NCI-H2107 (cell line): ENCODE data around the gene MORN1.

Source experiments
- DNase-seq: peaks from one replicate; lab custom pipeline; 2025; lab: John Stamatoyannopoulos, UW

MORN1 gene

DNA sequence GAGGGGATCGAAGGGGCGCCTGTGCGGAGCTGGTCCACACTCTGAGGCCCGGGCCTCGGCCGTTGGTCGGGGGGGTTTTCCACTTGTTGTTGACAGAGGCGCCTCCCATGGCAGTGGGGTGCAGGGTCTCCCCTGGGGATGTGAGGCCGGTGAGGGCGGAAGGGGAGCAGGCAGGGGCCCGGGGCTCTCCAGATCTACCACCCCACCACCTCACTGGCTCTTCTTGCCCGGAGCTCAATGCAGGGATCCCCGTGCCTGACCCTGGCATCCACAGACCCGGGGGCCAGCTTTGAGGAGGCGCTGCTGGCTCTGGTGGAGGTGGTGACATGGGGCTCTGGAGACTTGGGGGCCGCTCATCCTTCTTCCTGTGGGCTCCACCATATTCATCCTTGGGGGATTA lies 28.1 kb upstream of the MORN1 start:
- no peak for DNase-seq

DNA sequence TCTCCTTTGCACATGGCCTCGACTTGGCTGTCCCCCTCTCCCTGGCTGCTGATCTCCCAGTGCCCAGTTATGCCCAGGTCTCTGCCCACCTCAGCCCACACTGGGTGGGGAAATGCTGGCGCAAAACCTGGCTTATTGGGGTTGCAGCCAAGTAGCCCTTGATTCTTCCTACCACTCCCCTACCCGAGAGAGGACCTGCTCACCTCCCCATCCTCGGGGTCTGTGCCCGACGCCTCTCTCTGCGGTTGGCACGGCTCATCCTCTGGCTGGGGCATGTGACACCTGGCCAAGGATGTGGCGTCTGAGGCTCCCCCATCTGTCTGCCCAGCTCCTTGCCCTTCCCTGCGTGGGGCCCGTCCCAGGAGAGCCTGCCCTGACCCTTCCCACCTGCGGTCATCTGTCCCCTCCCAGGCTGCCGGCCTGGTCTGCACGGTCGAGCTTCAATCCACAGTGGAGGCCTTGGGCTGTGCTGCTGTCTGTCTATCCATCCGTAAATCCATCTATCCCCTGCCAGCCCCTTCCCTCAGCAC lies 27.5 kb upstream of the MORN1 start:
- no peak for DNase-seq

DNA sequence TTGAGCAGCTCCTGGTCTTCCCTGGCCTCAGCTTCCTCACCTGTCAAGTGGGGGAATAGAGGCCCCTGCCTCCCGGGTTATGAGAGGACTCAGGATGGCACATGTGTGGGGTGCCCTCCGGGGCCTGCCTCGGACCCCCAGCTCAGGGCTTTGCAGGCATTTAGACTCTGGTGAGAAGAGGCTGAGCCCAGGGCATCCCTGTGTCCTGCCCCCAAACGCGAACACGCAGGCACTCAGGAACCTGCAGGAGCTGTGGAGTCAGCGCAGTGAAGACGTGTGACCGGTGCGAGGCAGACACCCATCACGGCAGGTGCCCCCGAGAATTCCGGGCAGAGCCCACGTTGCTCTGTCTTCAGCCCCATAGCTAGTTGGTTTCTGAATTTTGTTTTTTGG lies 26.5 kb upstream of the MORN1 start:
- no peak for DNase-seq

DNA sequence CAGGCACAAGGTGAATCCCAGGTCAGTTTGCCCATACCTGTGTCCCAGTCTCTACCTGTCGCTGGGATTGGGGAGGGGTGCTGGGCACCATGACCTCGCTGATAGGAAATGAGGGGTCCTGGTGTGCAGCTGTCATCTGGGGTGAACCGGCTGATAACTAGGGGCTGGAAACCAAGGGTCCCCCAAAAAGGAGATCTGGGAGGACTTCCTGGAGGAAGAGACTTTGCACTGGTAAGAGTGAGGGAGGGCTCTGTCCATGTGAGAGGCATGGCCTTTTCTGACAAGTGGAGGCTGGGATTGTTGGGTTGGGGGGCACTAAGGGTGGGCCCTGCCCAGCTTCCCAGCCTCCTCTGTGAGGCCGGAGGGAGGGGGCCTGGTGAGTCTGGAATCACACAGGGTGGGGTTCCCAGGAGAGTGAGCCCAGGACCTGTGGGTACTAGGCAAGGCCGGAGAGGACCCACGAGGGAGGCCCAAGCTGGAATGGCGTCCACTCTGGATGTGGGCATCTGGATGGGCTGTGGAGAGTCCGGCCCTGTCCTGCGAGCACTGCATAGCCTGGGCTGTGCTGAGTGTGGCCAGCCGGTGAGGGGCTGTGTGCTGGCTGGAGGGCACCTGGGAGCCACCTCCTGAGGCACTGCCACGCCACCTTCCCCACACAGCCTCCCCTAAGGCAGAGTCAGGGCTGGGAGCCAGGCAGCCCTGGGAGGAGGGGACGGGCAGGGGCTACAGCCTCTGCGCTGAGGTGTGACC lies 25.9 kb upstream of the MORN1 start:
- no peak for DNase-seq

DNA sequence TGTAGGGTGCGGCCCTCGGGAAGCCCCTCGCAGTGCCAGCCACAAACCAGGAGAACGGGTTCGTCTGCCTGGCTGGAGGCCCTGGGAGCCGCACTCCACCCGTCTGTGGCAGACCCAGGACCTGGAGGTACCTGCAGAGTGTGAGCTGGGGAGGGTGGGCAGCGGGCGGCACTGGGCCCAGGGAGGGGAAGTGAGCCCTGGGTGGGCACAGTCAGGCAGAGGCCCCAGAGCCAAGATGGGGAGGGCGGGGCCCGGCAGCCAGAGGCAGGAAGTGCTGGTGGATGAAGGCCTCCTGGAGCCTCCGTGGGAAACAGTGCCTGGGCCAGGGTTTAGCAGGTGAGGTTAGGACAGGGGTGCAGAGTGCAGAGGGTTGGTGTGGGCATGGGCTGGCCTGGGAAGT lies 25.0 kb upstream of the MORN1 start:
- DNase-seq = no peak

DNA sequence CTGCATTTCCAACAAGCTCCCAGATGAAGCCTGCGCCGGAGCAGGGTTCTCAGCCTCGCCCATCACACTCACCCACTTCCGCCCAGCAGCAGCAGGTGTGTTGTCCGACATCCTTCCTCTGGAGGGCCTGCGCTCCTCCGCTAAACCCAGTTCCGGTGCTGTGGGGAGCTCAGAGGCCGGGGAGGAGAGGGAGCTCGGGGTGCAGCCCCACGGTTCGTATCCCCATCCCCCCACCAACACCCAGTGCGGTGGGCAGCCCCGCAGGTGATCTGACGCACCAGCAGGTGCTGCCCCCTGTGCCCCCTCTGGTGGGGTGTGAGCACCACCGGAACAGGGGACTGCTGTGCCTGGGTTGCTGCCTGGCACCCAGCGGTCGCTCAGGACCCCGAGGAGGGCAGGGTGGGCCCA lies 24.5 kb upstream of the MORN1 start:
- no peak for DNase-seq

DNA sequence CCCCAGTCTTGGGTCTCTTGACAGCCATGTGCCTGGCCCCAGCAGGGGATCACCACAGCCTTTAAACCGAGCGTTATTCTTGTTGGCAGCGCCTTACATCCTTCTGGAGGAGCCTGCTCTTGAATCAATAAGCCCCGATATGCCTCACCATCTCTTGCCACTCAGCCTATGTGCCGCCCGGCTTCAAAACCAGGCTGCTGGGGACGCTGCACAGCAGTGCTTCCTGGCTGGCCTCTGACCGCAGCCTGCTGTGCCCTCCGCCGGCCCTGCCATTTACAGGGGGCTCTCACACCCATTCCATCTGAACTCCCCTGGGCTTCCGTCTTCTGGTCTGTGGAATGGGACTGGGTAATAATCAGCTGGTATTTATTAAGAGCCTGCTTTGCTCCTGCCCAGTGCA lies 24.0 kb upstream of the MORN1 start:
- DNase-seq = no peak

DNA sequence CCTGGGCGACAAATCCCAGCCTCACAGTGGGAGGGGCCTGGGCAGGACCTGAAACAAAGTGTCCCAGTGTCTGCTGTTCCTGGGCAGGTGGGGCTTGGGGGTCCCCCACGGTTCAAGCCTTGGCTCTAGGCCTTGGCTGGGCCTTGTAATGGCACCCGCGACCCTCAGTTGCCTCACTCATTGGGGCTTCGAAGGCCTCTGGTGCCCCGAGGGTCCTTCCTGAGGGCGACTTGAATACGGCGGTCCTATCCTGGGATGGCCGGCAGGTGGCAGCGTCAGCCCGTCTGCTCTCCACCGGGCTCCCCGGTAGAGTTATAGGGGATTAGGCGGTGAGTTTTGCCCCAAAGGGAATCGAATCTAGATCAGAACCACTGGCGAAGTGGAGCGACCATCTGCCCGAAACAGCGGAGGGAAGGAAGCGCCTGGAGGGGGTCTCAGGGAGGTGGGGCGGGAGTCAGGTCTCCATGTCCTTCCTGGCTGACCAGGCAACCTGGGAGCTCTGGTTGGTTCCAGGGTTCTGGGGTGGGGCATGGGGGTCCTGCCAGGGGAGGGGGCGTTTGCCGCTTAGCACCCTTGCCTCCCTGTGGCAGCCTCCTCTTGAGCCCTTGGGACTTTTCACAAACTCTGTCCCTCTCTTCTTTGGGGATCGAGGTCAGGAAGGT lies 23.1 kb upstream of the MORN1 start:
- no peak for DNase-seq

DNA sequence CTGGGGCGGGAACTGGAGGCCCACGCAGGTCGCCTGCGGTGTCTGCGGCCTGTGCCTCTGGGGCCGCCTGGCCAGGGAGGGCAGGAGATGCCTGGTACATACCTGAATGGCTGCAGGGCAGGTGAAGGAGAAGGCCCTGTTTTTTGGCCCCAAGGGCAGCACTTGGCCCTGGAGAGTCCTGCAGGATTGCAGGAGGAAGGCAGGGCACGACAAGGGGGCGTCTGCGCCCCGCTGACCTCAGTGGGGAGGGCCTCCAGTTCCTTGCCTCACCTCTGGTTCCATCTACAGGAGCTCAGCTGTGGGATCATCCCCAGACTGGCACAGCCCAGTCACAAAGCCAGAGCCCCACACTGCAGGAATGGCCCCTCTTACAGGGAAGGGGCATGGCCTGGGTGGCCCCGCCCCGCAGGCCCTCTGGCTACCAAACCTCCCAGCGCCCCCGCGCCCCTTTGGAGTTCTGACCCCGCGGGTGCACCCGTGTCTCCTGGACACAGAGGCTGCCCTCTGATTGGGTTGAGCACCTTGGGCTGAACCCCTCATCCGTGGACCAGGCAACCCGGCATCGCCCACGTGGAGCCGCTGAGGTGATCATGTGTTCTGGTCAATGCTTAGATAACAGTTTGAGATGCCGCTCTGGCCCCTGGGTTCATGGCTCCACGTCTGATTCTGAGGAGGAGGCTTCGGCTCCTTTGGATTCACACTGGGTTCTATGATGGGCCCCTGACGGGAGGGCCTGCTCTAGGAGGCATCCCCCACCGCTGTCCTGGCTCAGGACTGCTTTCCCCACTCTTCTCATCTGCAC lies 22.3 kb upstream of the MORN1 start:
- no peak for DNase-seq

DNA sequence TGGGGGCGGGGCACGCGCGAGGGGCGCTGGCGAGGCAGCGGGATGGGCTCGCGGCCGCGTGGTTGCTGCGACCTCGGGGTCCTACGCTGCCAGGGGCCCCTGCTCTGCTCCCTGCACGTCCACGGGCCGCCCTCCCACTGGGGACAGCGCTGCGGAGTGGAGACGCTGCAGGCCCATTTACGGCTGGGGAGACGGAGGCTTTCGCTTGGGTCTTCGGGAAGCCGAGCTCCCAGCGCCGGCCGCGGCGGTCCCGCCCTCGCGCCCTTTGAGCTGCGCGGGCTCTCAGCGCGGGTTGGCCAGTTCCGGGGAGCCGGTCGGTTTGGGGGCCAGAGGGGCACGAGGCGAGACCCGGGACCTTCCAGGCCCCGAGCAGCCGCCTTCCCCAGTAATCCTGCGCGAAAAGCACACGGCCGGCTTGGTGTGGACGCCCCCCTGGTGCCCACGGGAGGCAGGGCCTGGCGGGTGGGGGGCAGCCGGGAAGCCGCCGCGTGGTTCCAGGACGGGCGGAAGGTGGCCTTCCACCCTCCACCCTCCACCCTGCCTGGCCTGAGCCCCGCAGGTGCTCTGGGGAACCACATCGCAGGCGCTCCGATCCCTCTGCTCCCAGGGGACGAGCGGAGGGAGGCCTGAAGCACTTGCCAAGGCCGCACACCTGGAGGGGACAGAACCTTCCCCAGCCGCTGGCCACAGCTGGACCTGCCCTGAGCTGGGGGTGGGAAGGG lies 21.6 kb upstream of the MORN1 start:
- DNase-seq = no peak

DNA sequence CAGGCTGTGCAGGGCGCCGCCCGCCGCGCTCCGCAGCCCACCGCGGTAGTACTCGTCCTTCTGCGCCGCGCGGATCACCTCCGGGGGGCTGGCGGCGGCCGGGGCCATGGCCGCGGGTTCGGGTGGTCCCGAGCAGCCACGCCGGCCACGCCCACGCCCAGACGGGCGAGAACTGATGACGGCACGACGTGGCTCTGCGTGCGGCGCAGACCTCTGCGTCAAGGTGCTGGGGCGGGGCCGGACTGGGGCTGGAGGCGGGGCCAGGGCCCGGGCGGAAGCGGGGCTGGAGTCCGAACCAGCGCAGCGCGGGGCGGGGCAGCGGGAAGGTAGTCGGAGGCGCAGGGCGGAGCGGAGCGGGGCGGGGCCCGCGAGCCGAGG lies 21.0 kb upstream of the MORN1 start, which contains the start of gene PEX10:
PEX10 (minus strand) TSS at position 170 of the 378 bp plus-strand sequence; CDS start at position 108, 62 bp downstream.
- peak; percentile 21 for DNase-seq

DNA sequence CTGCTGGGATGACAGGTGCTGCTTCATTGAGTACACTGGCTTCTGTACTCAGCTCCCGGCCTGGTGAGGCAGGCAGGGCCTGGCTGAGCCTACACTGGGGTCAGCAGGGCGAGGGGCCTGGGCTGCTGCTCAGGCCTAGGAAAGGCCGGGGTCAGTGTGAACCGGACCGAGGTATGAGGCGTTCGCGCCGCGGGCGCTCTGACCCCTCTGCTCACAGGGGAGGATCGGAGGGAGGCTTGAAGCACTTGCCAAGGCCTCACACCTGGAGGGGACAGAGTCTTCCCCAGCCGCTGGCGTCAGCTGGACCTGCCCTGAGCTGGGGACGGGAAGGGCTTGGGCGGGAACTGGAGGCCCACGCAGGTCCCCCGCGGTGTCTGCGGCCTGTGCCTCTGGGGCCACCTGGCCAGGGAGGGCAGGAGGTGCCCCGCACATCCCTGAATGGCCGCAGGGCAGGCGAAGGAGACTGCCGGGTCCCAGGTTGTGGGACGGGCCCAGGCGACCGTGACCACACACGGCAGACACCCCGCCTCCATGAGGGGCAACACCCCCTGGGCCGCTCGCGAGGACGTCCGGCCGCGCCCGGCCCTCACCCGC lies 20.5 kb upstream of the MORN1 start:
- DNase-seq = no peak

DNA sequence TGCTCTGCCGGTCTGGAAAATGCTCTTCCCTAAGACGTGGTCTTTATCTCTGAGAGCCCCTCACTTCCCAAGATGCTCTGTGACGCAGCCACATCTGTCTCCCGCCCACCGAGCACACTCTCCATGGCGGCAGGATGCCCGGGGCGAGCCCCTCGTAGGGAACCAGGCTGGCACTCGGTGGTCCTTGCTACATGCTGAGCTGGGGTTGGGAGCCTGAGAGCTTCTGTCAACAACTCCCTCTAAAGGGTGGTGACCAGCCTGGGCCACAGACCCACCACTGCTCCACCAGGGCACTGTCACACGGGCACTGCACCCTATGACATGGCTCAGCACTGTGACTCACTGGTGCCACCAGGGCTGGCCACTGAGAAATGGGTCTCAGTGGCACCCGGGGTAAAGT lies 18.4 kb upstream of the MORN1 start:
- DNase-seq = no peak

DNA sequence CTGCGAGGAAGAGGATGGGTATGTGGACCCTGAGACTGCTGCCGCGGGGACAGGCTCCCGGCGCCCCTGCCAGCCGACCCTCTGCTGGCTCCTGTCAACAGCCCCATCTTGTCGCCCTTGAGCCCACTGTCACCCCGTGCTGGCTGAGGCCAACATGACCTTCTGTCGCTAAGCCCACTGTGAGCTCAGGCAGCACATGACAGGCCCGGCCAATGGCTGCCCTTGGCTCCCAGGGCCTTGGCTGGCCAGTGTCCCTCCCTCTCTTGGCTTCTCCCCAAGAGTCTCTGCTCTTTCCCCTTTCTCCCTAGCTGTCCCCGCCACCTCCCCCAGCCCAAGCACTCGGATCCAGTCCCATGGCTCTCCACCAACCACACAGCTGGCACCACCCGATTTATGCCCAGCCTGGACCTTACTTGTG lies 17.5 kb upstream of the MORN1 start:
- no peak for DNase-seq

DNA sequence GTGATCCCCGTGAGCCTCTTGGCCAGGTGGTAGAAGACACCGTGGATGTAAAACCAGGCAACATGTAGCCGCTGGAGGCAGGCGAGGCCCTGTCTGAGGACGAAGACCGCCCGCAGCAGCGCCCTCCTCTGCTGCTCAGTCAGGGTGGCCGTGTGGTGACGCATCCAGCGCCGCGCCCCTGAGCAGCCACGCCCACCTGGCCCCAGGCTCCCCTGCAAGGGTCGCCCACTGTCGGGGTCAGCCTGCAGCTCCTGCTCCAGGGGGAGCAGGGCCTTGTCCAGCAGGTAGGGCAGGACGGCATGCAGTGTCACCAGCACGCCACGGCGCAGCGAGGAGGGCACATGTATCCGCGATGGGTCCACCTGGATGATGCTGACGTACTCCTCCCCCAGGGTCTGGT lies 17.1 kb upstream of the MORN1 start:
- no peak for DNase-seq

DNA sequence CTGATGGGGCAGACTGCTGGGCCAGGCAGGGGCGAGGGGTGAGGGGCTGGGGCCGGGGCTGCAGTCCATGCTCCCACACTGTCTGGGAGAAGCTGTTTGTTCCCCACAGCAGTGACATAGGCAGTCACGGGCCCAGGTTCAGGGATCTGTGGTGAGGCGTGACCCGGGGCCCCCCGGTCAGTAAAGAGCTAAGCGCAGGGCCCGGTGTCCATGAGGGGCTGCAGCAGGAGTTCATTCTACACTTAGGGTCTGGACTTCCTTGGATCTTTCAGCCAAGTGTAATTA lies 16.6 kb upstream of the MORN1 start:
- no peak for DNase-seq

DNA sequence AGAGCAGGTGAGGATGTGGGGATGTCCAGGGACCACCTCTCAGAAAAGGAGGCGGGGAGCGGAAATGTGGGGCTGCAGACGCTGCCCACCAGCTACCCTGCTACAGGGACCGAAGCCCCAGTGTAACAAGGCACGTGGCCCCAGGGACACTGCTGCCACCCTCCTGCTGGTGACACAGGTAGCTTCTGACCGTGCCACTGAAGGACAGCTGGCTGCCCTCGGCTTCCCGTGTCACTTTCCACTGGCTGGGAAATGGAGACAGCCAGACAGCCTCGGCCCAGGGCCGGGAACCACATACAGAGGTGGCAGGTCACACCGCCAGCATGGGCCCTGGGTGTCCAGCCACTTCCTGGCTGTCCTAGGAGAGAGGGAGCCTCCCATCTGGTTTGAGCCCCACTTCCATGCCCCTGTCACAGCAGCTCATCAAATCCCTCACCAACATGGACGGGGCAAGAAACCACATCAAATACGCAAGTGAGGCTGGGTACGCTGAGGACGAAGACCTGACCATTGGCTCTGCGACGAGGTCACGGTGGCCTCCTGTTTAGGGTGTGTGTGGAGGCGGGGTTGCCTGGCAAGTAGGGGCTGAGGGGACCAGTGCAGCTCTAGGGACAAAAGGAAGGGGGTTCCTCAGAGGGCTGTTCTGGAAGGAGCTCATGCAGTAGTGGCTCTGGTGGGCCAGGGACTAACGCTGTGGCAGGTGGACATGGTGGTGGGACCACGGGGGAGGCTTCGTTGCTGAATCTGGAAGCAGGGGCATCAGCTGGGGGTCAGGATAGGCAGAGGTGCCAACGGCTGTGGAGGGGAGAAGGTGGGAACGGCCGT lies 16.0 kb upstream of the MORN1 start:
- no peak for DNase-seq

DNA sequence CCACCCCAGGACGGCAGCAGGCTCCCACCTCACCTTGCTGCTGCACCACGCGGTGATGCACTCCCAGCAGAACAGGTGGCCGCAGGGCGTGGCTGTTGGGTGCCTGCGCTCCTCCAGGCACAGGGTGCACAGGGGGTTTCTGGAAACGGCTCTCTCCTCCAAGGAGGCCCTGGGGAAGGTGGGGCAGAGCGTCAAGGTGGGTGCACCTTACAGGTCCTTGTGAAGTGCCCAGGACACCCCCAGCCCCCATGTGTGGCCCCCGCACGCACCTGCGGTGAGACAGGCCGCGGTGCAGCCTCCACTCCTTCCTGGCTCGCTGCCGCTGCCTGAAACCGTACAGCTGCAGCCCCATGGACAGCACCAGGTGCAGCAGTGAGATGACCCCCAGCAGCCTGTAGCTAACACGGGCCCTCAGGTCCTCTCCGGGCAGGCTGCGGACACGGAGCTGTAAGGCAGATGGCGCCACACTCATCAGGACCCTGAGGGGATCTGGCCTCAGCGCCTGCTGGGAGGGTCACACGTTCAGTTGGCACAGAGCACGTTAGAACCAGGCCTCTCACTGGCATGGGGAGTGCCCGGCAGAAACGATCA lies 15.2 kb upstream of the MORN1 start:
- no peak for DNase-seq

DNA sequence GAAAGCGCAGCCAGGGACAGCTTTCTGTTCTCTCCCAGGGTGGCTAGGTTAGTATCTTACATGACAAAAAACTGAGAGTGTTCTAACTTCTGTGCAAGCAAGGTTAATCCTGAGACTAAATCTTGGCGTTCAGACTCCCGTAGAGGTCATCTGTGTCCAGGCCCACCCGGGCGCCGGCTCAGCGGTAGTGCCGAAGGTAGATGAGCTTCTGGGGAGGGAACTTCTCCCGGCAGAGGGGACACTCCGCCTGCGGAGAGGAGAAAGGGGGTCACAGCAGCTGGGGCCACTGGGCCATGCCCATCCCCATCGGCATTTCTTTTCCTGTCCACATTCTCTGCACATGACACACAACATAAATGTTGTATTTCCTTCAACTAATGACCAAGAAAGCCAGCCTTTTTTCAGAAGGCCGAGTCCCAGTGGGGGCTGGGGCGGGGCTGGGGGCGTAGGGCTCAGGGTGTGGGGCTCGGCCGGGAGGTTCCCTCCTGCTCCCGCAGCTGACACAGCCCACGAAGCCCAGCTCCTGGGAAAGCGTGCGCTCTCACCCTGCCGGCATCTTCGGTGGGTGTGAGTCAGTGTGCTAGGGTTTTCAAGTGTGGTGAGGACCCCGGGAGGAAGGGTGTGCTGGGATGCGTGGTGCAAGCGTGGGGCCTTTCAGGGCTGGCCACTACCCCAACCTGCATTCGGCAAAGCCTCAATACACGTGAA lies 14.4 kb upstream of the MORN1 start:
- DNase-seq = no peak
